ENCODE results near the gene DEXI.

DEXI gene

DNA sequence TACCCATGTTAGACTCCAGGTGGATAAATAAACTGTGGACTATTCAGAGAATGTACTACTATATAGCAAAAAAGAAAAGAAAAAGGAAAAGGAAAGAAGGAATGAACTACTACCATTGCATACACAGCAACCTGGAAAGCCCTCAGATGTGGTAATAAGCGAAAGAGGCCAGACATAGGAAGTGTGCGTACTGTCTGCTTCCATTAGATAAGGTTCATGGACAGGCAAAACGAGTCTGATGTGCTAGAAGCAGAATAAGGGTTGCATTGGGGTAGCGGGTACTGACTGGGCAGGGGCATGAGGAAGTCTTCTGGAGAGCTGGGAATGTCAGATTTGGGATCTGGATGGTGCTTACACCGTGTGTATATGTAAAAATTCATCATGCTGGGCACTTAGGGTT lies 23.9 kb upstream of the DEXI start:
- H3K79me2 ChIP-seq (ENCODE audit: control insufficient read depth, low read length) = peaks cover 3% of the 10 kb centered on the region
- peaks cover 10% of the 10 kb centered on the region for H4K20me1 ChIP-seq (ENCODE audit: control insufficient read depth, insufficient read depth, low read depth, low read length)
- no peaks in the 10 kb centered on the region for H3K9me3 ChIP-seq (ENCODE audit: control insufficient read depth, insufficient read depth, low read length)
- H3K4me2 ChIP-seq (ENCODE audit: low read length) = no peak overlapping the region
- TF ChIP-seq, protein P1, sequence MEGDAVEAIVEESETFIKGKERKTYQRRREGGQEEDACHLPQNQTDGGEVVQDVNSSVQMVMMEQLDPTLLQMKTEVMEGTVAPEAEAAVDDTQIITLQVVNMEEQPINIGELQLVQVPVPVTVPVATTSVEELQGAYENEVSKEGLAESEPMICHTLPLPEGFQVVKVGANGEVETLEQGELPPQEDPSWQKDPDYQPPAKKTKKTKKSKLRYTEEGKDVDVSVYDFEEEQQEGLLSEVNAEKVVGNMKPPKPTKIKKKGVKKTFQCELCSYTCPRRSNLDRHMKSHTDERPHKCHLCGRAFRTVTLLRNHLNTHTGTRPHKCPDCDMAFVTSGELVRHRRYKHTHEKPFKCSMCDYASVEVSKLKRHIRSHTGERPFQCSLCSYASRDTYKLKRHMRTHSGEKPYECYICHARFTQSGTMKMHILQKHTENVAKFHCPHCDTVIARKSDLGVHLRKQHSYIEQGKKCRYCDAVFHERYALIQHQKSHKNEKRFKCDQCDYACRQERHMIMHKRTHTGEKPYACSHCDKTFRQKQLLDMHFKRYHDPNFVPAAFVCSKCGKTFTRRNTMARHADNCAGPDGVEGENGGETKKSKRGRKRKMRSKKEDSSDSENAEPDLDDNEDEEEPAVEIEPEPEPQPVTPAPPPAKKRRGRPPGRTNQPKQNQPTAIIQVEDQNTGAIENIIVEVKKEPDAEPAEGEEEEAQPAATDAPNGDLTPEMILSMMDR (IDR thresholded peaks at IDR 0.05; ENCODE audit: low read depth, low read length, poor library complexity, severe bottlenecking) = no peak
- no peak for TF ChIP-seq EZH2phosphoT487 (IDR thresholded peaks at IDR 0.05; ENCODE audit: borderline replicate concordance, low read length)
- H3K4me3 ChIP-seq (ENCODE audit: low read length) = no peak overlapping the region
- H3K27me3 ChIP-seq (ENCODE audit: control insufficient read depth, low read length) = no peaks in the 10 kb centered on the region
- peaks cover 66% of the 10 kb centered on the region for H3K36me3 ChIP-seq (ENCODE audit: control insufficient read depth, low read length)
- H3K4me1 ChIP-seq (ENCODE audit: control insufficient read depth, low read length) = peaks cover 18% of the 10 kb centered on the region
- no peaks in the 10 kb centered on the region for H3F3A ChIP-seq (ENCODE audit: control insufficient read depth, insufficient read depth)
- H3K9me2 ChIP-seq (replicated peaks; ENCODE audit: control insufficient read depth, low read length) = no peaks in the 10 kb centered on the region
- no peak overlapping the region for H3K27ac ChIP-seq (ENCODE audit: low read depth, low read length)

DNA sequence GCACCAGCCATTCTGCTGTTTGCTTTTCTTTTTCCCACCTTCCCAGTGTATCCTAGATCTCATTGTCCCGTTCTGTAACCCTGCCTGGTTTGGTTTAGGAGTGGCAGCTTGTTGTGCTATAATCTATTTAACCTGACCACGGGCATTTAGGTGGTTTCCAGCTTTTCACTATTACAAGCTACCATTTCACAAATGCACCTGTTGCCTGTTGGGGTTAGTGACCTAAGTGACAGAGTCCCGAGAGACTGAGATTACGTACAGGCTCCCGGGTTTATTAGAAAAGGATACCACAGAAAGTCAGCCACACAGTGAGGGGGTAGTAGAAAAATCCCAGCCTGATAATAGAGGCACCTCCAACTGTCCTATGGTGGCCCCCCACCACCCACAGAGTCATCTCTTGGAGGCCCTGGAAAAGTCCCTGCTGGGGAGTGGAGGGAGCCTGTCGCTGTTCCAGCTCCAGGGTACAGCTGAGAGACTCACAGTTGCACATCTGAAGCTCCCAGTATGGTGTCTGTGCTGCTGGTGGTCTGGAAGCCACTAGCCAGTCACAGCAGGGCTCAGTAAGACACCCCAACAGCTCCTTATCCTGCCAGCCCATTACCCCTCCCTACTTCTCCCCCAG lies 23.3 kb upstream of the DEXI start:
- Histone ChIP-seq H3K4me1 (ENCODE audit: control insufficient read depth, low read length) (peaks cover 18% of the 10 kb centered on the region), H3K79me2 (ENCODE audit: control insufficient read depth, low read length) (peaks cover 3% of the 10 kb centered on the region), H3K27me3 (ENCODE audit: control insufficient read depth, low read length) (no peaks in the 10 kb centered on the region), H3K4me3 (ENCODE audit: low read length) (no peak overlapping the region), H3K4me2 (ENCODE audit: low read length) (no peak overlapping the region), H4K20me1 (ENCODE audit: control insufficient read depth, insufficient read depth, low read depth, low read length) (peaks cover 10% of the 10 kb centered on the region), H3K36me3 (ENCODE audit: control insufficient read depth, low read length) (peaks cover 60% of the 10 kb centered on the region), H3K9me2 (replicated peaks; ENCODE audit: control insufficient read depth, low read length) (no peaks in the 10 kb centered on the region), H3K9me3 (ENCODE audit: control insufficient read depth, insufficient read depth, low read length) (no peaks in the 10 kb centered on the region), H3F3A (ENCODE audit: control insufficient read depth, insufficient read depth) (no peaks in the 10 kb centered on the region), H3K27ac (ENCODE audit: low read depth, low read length) (no peak overlapping the region)
- no peak for TF ChIP-seq EZH2phosphoT487 (IDR thresholded peaks at IDR 0.05; ENCODE audit: borderline replicate concordance, low read length)
- TF ChIP-seq, protein P1 (IDR thresholded peaks at IDR 0.05; ENCODE audit: low read depth, low read length, poor library complexity, severe bottlenecking) = no peak

DNA sequence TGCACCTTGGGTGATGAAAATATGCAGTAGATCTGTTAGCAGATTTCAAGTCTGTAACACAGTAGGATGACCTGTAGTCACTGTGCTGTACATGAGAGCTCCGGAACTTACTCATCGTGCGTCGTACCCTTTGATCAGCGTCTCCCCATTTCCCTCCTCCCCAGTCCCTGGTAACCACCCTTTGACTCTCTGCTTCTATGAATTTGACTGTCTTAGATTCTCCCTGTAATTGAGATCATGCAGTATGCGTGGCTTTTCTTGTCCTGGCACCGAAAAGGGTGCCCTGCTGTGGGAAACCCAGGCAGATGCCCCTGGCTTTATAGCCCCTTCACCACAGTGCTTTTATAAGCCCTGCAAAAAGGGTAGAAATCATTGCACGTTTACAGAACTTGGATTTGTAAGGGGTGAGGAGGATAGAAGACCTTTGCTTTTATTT lies 22.6 kb upstream of the DEXI start:
- TF ChIP-seq, protein P1 (IDR thresholded peaks at IDR 0.05; ENCODE audit: low read depth, low read length, poor library complexity, severe bottlenecking) = no peak
- no peak for TF ChIP-seq EZH2phosphoT487 (IDR thresholded peaks at IDR 0.05; ENCODE audit: borderline replicate concordance, low read length)
- no peak overlapping the region for H3K4me3 ChIP-seq (ENCODE audit: low read length)
- peaks cover 56% of the 10 kb centered on the region for H3K36me3 ChIP-seq (ENCODE audit: control insufficient read depth, low read length)
- H3K9me2 ChIP-seq (replicated peaks; ENCODE audit: control insufficient read depth, low read length) = no peaks in the 10 kb centered on the region
- peaks cover 10% of the 10 kb centered on the region for H4K20me1 ChIP-seq (ENCODE audit: control insufficient read depth, insufficient read depth, low read depth, low read length)
- H3K9me3 ChIP-seq (ENCODE audit: control insufficient read depth, insufficient read depth, low read length) = no peaks in the 10 kb centered on the region
- H3K27ac ChIP-seq (ENCODE audit: low read depth, low read length) = no peak overlapping the region
- no peaks in the 10 kb centered on the region for H3F3A ChIP-seq (ENCODE audit: control insufficient read depth, insufficient read depth)
- H3K79me2 ChIP-seq (ENCODE audit: control insufficient read depth, low read length) = peaks cover 3% of the 10 kb centered on the region
- no peak overlapping the region for H3K4me2 ChIP-seq (ENCODE audit: low read length)
- peaks cover 18% of the 10 kb centered on the region for H3K4me1 ChIP-seq (ENCODE audit: control insufficient read depth, low read length)
- no peaks in the 10 kb centered on the region for H3K27me3 ChIP-seq (ENCODE audit: control insufficient read depth, low read length)
